Prostate gland (tissue), 2 donors: ENCODE results near the gene DNM1L.

Source experiments
- CTCF ChIP-seq, 4 experiments: fragments of 200-600 bp in 2 of 4; fragments of 450-650 bp in 2 of 4; sonication (generic) in 2 of 4; IDR thresholded peaks; 1 replicate in 3 of 4; 2 replicates in 1 of 4; pipeline ENCODE4 v1.5.1; 2016 to 2019; ENCODE audit warnings: antibody characterized with exemption in 4 of 4, mild to moderate bottlenecking in 2 of 4, moderate library complexity in 2 of 4
- POLR2AphosphoS5 ChIP-seq: sonication (generic); formaldehyde crosslinking; IDR thresholded peaks from one replicate; pipeline ENCODE4 v1.6.1; 2017; ENCODE audit warnings: antibody characterized with exemption

GRCh38 chr12:32789916-32790315 lies 110.8 kb downstream of the DNM1L start:
- TF ChIP-seq CTCF (IDR thresholded peaks at IDR 0.05) (no peak), POLR2AphosphoS5 (no peak)
